LNCAP (cell line): Measurements from ENCODE around the gene EIF3B.

Experiments
- TF ChIP-seq, protein P1 (sequence below): fragments of 450-650 bp; IDR thresholded peaks from 2 replicates; pipeline ENCODE4 v1.5.1; 2017; ENCODE audit warnings: mild to moderate bottlenecking

Gene EIF3B

DNA sequence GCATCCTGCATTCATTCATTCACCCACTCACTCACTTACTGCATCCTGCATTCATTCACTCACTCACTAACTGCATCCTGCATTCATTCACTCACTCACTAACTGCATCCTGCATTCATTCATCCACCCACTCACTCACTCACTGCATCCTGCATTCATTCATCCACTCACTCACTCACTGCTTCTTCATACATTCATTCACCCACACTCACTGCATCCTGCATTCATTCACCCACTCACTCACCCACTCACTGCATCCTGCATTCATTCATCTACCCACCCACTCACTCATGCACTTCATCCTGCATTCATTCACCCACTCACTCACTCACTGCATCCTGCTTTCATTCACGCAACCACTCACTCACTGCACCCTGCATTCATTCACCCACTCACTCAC, 38.8 kb upstream of the EIF3B start:
- TF ChIP-seq, protein P1, sequence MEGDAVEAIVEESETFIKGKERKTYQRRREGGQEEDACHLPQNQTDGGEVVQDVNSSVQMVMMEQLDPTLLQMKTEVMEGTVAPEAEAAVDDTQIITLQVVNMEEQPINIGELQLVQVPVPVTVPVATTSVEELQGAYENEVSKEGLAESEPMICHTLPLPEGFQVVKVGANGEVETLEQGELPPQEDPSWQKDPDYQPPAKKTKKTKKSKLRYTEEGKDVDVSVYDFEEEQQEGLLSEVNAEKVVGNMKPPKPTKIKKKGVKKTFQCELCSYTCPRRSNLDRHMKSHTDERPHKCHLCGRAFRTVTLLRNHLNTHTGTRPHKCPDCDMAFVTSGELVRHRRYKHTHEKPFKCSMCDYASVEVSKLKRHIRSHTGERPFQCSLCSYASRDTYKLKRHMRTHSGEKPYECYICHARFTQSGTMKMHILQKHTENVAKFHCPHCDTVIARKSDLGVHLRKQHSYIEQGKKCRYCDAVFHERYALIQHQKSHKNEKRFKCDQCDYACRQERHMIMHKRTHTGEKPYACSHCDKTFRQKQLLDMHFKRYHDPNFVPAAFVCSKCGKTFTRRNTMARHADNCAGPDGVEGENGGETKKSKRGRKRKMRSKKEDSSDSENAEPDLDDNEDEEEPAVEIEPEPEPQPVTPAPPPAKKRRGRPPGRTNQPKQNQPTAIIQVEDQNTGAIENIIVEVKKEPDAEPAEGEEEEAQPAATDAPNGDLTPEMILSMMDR: no peak

DNA sequence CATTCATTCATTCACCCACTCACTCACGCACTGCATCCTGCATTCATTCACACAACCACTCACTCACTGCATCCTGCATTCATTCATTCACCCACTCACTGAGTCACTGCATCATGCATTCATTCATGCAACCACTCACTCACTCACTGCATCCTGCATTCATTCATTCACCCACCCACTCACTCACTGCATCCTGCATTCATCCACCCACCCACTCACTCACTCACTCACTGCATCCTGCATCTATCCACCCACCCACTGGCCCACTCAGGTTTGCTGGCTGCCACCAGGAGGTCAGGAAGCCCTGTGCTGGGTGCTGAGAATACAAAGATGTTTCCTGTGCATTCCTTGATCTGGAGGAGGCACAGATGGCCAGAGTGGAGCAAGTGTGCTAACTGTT, 38.0 kb upstream of the EIF3B start:
- TF ChIP-seq, protein P1: no peak

DNA sequence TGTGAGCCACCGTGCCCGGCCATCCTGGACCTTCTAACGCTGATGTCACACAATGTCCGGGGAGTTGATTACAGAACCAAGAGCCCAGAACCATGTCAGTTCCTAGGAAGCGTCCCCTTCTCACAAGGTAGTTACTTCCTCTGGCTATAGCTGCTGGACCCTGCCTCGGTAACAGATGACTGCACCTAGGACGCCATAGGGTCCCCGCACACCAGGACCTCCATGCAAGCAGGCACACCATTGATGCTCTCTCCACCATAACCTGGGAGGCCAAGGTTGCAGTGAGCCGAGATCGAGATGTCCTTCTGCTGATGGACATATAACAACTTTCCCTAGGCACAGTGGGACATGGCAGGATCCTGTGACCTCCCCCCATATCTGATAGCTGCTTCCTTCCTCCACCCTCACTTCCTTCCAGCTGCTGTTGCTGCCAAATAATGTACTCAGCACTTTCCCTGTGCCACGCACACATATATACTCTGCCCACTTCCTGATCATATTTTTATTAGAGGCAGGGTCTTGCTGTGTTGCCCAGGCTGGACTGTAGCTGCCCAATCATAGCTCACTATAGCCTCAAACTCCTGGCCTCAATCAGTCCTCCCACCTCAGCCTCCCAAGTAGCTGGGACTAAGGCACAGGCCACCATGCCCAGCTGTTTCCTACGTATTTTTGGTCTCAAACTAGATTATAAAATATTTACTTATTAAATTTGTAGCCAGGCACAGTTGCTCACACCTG, 36.9 kb upstream of the EIF3B start:
- TF ChIP-seq, protein P1: no peak

DNA sequence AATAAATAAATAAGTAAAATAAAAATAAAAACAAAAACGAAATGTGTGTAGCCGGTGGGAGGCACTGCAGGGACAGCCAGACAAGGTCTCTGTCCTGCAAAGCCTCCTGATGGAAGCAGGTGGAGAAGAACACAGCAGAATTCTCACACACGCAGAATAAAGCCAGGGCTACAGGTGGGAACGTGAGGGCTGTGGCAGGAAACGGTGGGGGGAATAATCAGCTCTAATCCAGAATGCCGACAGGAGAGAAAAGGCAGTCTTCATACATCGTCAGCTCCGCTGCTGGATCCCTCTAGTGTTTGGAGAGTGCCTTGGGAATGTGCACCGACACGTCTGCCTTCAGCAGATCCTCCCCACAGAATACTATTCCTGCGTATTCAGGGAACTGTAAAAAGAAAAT, 33.6 kb upstream of the EIF3B start:
- TF ChIP-seq, protein P1: no peak

DNA sequence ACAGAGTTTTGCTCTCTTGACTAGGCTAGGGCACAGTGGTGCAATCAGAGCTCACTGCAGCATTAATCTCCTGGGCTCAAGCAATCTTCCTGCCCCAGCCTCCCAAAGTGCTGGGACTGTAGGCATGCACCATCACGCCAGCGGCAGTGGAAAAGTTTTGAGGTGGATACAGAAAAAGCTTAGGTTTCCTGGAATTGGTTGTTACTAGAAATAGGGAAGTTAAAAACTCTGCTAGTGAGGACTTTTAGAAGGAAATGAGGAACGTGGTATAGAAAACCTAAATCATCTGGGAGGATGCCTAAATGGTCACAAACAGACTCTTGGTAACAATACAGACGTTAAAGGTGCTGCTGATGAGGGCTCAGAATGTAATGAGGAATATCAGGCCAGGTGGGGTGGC, 29.5 kb upstream of the EIF3B start:
- TF ChIP-seq, protein P1: no peak

DNA sequence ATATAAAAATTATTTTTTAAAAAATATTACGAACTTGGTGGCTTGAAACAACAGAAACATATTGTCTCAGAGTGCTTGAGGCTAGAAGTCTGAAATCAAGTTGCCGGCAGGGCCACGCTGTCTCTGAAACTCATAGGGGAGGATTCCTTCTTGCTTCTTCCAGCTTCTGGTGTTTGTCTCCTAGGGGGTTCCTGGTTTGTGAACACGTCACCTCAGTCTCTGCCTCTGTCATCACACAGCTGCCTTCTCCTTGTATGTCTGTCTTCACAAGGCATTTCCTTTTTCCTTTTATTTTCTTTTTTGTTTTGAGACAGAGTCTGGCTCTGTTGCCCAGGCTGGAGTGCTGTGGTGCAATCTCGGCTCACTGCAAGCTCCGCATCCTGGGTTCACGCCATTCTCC, 27.7 kb upstream of the EIF3B start:
- TF ChIP-seq, protein P1: no peak

DNA sequence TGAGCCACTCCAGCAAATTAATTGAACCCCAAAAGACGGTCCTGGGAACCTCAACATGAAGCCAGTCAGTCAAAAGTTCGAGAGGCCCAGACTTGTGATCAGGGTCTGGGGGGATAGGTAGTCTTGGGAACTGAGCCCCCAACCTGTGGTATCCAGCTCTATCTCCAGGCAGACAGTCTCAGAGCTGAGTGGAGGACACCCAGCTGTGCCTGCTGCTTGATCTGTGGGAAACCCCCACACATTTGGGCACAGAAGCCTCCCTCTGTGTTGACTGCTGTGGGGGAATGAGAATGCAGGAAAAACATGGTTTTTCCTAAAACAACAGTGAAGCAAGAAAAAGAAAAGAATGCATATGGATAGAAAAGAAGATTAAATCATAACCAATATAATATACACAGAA, 24.1 kb upstream of the EIF3B start:
- TF ChIP-seq, protein P1: no peak

DNA sequence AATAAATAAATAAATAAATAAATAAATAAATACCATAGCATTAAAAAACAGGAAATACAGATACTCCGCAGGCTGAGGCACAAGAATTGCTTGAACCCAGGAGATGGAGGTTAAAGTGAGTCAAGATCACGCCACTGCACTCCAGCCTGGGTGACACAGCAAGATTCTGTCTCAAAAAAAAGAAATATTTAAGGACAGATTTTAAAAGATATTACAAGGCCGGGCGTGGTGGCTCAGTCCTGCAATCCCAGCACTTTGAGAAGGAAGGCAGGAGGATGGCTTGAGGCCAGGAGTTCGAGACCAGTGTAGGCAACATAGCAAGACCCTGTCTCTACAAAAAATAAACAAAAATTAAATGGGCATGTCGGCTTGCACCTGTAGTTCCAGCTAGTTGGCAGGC, 22.9 kb upstream of the EIF3B start:
- TF ChIP-seq, protein P1: no peak
